ENCODE measurements around the gene APOBEC3H.

APOBEC3H gene

DNA sequence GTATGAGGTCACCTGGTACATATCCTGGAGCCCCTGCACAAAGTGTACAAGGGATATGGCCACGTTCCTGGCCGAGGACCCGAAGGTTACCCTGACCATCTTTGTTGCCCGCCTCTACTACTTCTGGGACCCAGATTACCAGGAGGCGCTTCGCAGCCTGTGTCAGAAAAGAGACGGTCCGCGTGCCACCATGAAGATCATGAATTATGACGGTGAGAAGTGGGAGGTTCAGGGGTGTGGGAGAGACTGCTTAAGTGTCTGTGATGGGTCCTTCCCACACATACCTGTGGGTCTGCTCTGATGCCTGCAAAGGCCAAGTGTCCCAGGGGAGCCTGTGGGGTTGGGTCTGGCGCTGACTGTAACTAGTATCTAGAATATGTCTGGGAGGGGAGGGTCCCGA, 16.0 kb upstream of the APOBEC3H start:
- TF ChIP-seq, protein P1, sequence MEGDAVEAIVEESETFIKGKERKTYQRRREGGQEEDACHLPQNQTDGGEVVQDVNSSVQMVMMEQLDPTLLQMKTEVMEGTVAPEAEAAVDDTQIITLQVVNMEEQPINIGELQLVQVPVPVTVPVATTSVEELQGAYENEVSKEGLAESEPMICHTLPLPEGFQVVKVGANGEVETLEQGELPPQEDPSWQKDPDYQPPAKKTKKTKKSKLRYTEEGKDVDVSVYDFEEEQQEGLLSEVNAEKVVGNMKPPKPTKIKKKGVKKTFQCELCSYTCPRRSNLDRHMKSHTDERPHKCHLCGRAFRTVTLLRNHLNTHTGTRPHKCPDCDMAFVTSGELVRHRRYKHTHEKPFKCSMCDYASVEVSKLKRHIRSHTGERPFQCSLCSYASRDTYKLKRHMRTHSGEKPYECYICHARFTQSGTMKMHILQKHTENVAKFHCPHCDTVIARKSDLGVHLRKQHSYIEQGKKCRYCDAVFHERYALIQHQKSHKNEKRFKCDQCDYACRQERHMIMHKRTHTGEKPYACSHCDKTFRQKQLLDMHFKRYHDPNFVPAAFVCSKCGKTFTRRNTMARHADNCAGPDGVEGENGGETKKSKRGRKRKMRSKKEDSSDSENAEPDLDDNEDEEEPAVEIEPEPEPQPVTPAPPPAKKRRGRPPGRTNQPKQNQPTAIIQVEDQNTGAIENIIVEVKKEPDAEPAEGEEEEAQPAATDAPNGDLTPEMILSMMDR (IDR thresholded peaks at IDR 0.05; ENCODE audit: low read depth, low read length), result no peak
- H3K4me3 ChIP-seq (ENCODE audit: low read depth, low read length), result no peak overlapping the region

DNA sequence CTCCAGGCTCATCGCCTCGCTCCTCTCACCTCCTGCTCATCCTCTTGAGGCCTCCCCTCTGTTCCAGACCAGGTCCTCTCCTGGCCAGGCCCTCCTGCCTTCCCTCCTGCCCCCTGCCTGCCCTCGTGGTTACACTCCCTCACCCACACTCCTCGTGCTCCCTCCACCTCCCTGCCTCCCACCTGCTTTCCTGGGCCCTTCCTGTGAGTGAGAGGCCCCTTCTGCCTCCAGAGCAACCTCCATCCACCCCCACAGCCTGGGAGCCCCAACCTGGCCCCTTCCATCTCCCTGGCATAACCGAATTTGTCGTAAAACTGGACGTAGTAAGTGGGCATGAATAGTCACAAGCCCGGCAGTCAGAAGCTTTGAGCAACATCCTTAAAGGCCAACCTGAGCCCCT, 15.4 kb upstream of the APOBEC3H start:
- H3K4me3 ChIP-seq (ENCODE audit: low read depth, low read length), result no peak overlapping the region
- TF ChIP-seq, protein P1 (IDR thresholded peaks at IDR 0.05; ENCODE audit: low read depth, low read length), result no peak

DNA sequence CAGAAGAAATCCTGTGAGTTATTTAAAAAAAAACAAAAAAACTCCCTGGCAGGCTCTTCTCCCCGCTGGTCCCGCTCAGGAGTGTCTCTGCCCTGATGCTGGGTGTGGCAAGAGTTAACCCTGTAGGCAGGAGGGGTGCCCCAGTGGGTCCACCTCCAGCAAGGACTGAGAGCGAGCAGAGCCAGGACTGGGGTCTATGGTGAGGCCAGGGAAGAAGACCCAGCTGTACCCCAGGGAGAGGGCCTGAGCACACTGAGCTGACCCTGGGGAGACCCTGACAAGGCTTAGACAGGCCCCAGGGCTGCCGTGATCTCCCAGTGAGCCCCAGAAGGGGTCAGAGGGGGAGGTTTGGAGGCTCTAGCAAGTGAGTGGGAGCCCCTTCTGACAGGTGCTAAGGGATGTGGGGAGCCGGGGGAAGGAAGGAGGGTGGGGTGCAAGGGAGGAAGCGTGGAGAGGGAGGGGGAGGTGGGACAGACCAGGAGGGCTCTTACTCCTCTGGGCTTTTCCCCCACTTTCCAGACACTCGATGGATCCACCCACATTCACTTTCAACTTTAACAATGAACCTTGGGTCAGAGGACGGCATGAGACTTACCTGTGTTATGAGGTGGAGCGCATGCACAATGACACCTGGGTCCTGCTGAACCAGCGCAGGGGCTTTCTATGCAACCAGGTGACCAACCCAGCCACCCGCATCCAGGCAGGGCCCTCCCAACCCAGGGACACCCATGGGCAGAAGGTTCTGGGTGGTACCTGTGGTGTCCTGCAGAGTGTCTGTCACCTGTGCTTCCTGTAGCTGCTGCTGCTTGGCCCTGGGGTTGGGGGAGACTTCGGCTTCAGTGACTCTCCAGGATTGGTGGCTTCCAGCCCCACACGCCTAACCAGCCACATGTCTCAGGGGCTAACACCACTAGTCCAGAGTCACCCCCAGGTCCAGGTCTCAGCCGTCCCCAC, 13.6 kb upstream of the APOBEC3H start:
- TF ChIP-seq, protein P1 (IDR thresholded peaks at IDR 0.05; ENCODE audit: low read depth, low read length), result no peak
- H3K4me3 ChIP-seq (ENCODE audit: low read depth, low read length), result no peak overlapping the region

DNA sequence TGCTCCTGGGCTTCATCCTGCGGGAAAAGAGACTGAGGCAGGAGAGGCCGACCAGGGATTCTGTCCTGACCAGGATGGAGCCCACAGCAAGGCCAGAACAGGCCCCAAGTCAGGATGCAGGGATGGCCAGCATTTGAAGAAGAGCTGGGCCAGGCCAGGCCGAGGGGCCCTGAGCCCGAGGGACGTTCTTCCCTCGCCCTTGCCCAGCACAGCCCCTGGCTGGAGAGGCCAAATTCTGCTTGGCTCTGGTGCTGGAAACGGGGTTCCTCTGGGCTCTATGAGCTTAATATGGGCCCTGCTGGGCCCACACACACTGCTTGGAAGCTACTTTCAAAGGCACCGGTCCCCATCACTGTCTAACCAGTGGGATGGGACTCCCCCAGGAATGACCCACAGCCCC, 12.4 kb upstream of the APOBEC3H start:
- no peak overlapping the region for H3K4me3 ChIP-seq (ENCODE audit: low read depth, low read length)
- TF ChIP-seq, protein P1 (IDR thresholded peaks at IDR 0.05; ENCODE audit: low read depth, low read length), result no peak

GRCh38 chr22:39087098-39087497, 9.9 kb upstream of the APOBEC3H start:
- TF ChIP-seq, protein P1 (IDR thresholded peaks at IDR 0.05; ENCODE audit: low read depth, low read length), result no peak
- no peak overlapping the region for H3K4me3 ChIP-seq (ENCODE audit: low read depth, low read length)

DNA sequence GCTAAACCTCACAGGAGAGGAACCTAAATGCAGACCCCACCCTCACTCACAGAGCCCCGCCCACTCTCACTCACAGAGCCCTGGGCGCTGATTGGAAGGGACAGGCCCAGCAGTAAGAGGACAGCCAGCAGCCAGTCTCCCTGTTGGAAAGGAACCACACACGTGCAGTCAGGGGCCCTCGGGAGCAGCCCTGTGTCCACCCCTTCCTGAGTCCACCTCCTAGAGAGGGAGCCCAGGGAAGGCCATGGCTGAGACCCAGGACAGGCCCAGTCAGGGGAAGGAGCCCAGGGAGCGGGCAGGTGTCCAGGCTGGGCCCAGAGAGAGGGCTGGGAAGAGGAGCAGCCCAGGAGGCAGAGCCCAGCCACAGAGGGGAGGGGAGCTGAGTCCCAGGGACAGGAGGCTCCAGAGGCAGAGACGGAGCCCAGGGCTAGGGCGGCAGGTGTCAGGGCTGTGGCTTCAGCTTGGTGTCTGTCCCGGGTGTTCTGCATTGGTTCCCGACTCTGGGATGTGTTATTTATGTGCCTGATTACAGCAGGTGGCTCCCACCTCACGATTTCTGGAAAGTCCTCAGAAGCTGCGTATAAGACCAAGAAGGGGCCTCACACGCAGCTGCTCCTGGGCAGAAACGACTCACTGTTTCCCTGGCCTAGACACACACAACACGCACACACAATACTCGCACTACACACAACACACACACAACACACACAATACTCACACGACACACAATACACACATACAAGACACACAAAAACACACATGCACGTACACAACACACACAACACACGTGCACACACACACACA, 9.0 kb upstream of the APOBEC3H start:
- H3K4me3 ChIP-seq (ENCODE audit: low read depth, low read length), result no peak overlapping the region
- TF ChIP-seq, protein P1 (IDR thresholded peaks at IDR 0.05; ENCODE audit: low read depth, low read length), result no peak

DNA sequence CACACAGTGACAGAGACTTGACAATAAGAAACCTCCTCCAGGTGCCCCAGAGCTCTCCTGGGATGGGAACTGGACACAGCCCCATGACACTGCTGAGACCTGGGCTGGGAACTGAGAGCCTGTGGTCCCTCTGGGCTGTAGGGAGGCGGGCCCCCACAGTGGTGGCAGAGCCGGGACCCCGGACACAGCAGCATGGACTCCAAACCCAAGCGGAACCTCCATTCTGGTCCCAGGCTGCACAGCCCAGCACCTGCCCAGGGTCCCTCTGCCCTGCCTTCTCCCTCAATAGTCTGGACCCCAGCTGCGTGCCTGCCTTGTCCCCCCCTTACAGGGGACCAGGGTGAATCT, 8.4 kb upstream of the APOBEC3H start:
- TF ChIP-seq, protein P1 (IDR thresholded peaks at IDR 0.05; ENCODE audit: low read depth, low read length), result no peak
- H3K4me3 ChIP-seq (ENCODE audit: low read depth, low read length), result no peak overlapping the region

Measured in WI38 (cell line).